T-helper 2 cell treated with Interferon-gamma antibody and Interleukin-4, amounts not matched to agents 5 μg/mL and 100 μg/mL, for 36 hours (primary cell): ENCODE data around the gene UROS.

Experiments used
- DNase-seq: peaks from one replicate; pipeline ENCODE4 v3.0.0; 2021; ENCODE audit warnings: low spot score
- H3K27ac Mint-ChIP-seq: one replicate; pipeline ENCODE4 v1.8.0; 2021; ENCODE audit warnings: mild to moderate bottlenecking, mixed read lengths
- H3K27me3 Mint-ChIP-seq: one replicate; pipeline ENCODE4 v1.8.0; 2021; ENCODE audit warnings: low read depth, mixed read lengths
- H3K36me3 Mint-ChIP-seq: one replicate; pipeline ENCODE4 v1.8.0; 2021; ENCODE audit warnings: low read depth, mixed read lengths
- H3K4me1 Mint-ChIP-seq: one replicate; pipeline ENCODE4 v1.8.0; 2021; ENCODE audit warnings: low read depth, mixed read lengths
- H3K4me3 Mint-ChIP-seq: one replicate; pipeline ENCODE4 v1.8.0; 2022; ENCODE audit warnings: mild to moderate bottlenecking, moderate library complexity, mixed read lengths
- H3K9me3 Mint-ChIP-seq: one replicate; pipeline ENCODE4 v1.8.0; 2021; ENCODE audit warnings: mixed read lengths

Gene UROS

DNA sequence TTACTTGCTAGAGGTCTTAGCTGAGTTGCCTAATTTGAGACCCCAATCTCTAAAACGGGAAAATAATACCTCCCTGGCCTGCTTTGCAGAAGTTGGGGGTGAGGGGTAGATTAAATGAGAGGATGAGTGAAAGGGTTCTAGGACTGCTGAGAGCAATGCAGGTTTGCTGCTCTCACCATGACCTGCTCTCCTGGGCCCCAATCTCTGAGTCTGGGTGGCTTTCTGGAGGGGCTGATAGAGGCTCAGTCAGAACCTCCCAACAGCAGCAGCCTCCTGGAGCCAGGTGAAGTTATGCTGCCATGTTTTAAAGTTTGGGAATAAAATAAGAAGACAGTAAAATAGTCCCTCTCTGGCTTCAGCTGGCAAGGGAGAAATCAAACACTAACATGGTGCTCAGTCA lies 7.3 kb downstream of the UROS start:
- no peaks in the 10 kb centered on the region for H3K9me3 Mint-ChIP-seq
- H3K4me3 Mint-ChIP-seq: no peak overlapping the region
- no peak overlapping the region for H3K27ac Mint-ChIP-seq
- no peak for DNase-seq
- peaks cover 3% of the 10 kb centered on the region for H3K4me1 Mint-ChIP-seq
- peaks cover 13% of the 10 kb centered on the region for H3K36me3 Mint-ChIP-seq
- no peaks in the 10 kb centered on the region for H3K27me3 Mint-ChIP-seq

DNA sequence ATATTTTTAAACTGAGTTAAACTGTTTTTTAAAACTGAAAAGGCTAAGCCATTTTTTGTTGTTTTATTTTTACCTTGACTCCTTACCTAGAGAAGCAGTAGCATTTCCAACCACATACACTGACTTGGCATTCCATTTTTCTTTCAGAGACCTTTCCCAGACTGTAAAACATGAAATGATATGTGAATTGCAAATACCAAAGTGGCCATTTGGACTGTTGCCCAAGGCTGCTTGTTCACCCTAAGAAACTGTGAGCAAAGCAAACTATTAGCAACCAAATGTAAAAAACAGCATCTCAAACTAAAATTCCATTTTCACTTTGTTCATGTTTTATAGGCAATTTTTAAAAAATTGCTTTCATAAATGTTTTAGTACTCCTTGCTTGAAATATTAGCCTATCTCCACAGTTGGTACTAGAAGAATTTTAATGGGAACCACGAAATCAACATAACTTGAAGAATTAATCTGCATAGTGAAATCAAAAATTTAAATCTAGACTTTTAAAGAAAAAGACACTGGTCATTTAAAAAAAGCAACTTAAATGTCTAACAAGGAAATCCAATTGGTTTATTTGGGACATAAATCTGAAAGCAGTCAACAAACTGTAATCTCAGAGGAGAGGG lies 10.8 kb downstream of the UROS start:
- DNase-seq: no peak
- Mint-ChIP-seq H3K27me3 (no peaks in the 10 kb centered on the region), H3K4me3 (no peak overlapping the region), H3K9me3 (no peaks in the 10 kb centered on the region), H3K36me3 (peaks cover 23% of the 10 kb centered on the region), H3K27ac (no peak overlapping the region), H3K4me1 (peaks cover 1% of the 10 kb centered on the region)

DNA sequence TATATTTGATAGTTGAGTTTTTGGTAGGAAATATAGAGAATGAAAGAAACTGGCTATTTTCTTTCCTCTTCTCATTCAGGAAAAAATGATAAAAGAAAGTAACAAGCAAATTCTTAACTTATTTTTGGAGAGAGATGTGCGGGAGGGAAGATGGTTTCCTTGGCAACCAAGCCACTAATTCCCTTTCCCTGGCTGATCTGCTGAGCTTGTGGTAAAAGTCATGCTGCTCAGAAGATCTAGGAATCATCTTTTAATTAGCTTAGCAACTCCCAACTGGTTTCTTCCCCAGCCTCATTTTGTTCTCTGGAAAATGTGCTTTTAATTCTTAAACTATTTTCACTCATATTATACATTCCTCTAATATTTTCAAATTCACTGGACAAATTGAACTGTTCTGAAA lies 11.8 kb downstream of the UROS start:
- H3K36me3 Mint-ChIP-seq: peaks cover 24% of the 10 kb centered on the region
- H3K4me1 Mint-ChIP-seq: peaks cover 1% of the 10 kb centered on the region
- H3K9me3 Mint-ChIP-seq: no peaks in the 10 kb centered on the region
- no peak overlapping the region for H3K4me3 Mint-ChIP-seq
- H3K27ac Mint-ChIP-seq: no peak overlapping the region
- no peak for DNase-seq
- H3K27me3 Mint-ChIP-seq: no peaks in the 10 kb centered on the region

DNA sequence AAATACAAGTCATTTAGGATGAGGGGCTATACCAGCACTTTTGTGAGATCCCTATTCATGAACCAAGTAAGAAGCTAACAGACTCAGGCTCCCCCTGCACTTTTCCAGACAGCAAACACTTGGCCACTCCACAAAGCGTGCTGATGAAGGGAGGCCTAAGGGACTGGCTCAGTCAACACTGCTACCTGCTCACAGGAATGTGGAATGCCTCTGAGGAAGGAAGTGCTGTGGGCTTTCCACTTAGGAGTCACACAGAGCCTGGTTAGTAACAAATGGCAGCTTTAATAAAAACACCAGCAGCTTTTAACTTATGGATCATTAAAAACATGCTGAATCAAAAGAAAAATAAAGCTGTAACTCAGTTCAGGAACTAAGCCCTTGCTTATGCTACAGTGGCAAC lies 15.0 kb downstream of the UROS start:
- no peaks in the 10 kb centered on the region for H3K27me3 Mint-ChIP-seq
- H3K4me1 Mint-ChIP-seq: peaks cover 1% of the 10 kb centered on the region
- H3K4me3 Mint-ChIP-seq: no peak overlapping the region
- peaks cover 24% of the 10 kb centered on the region for H3K36me3 Mint-ChIP-seq
- H3K9me3 Mint-ChIP-seq: no peaks in the 10 kb centered on the region
- no peak overlapping the region for H3K27ac Mint-ChIP-seq
- no peak for DNase-seq

DNA sequence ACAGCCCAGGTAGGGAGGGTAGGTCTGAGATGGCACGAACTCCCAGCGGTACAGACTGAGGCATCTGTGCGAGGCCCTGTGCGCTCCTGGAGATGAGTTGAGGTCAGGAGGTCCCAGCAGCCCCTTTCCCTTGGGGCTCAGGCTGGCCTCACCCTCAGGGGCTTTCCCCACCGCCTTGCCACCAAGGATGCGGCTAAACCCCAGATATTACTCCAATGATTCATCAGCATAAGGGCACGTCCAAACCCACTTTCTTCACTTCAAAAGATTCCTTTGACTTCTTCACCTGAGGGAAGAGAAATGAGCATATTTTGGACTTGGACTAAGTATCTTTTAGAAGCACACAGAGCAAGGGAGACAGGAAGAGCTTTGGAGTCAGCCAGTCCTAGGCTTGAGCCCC lies 20.3 kb downstream of the UROS start:
- no peak overlapping the region for H3K4me3 Mint-ChIP-seq

DNA sequence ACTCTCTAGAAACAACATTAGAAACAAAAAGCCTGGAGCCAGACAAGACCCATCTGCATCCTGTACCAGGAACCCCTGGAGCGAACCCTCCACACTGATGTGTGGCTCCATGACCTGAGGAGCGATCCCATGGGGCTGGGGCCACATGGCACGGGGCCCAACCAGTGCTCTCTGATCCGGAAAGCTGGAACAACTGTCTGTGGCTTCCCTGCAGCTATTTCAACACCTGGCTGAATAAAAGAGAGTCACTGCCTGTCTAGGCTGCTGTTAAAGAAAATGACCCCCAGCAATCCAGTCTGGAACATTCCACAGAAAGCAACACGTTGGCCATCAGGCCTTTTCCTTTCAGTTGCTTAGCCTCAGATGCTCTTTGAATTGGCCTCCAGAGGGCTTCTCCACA lies 20.9 kb downstream of the UROS start:
- DNase-seq: no peak
- Mint-ChIP-seq H3K36me3 (peaks cover 8% of the 10 kb centered on the region), H3K27me3 (no peaks in the 10 kb centered on the region), H3K4me1 (no peaks in the 10 kb centered on the region), H3K27ac (no peak overlapping the region), H3K9me3 (no peaks in the 10 kb centered on the region), H3K4me3 (no peak overlapping the region)

More for the DNA sequence above, 20.3 kb downstream of the UROS start:
- Mint-ChIP-seq H3K9me3 (no peaks in the 10 kb centered on the region), H3K4me1 (peaks cover under 1% of the 10 kb centered on the region), H3K36me3 (peaks cover 8% of the 10 kb centered on the region), H3K27ac (no peak overlapping the region), H3K27me3 (no peaks in the 10 kb centered on the region)
- DNase-seq: no peak

DNA sequence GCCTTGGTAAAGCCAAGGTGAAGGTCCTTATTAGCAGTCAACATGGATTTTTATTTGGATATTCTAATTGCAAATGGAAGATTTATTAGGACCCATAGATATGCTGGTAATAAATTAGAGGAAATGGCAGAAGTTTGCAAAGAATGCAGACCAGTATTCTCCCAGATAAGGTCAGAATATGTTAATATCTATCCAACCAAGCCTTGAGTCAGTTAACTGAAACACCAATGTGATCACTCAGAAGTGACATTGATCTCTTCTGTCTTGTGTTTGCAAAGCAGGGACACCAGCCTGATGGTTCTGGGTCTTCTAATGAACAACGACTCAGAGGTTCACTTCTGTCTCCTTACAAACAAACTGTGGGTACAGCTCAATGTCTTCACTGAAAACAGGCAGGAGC lies 21.5 kb downstream of the UROS start:
- H3K9me3 Mint-ChIP-seq: no peaks in the 10 kb centered on the region
- H3K27me3 Mint-ChIP-seq: no peaks in the 10 kb centered on the region
- H3K4me3 Mint-ChIP-seq: no peak overlapping the region
- DNase-seq: no peak
- H3K4me1 Mint-ChIP-seq: no peaks in the 10 kb centered on the region
- peaks cover 8% of the 10 kb centered on the region for H3K36me3 Mint-ChIP-seq
- no peak overlapping the region for H3K27ac Mint-ChIP-seq

DNA sequence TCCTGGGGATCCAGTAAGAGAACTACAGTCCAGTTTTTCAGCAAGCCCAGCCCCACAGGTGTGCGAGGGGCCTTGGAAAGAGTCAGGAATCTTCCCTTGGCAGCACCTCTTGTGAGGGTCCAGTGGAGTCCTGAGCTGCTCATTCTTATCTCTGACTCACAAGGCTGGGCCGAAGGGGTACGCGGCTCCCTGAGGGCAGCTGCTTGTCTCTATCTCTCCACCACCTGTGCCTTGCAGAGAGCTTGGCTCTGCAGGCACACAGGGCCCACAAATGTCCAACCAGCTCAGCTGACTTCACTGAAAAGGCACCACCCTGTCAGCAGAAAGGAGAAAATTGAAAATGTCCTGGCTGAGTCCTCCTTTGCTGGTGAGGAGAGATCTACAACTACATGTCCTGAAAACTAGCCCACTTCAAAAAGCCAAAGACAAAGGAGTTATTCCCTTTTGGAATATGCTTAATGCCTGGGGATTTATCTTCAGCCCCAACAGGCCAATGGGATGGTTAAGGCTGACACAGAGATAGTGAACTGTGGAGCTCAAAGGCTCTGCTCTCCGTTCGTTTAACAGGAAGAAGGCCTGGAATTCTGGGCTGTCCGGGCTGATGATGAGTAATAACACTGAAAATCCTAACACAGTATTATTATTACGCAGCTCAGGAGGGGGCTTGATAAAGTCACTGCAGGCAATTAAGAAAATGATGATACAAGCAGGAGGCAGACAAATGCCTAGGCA lies 23.4 kb downstream of the UROS start:
- H3K27me3 Mint-ChIP-seq: no peaks in the 10 kb centered on the region
- H3K36me3 Mint-ChIP-seq: no peaks in the 10 kb centered on the region
- H3K4me1 Mint-ChIP-seq: no peaks in the 10 kb centered on the region
- H3K27ac Mint-ChIP-seq: no peak overlapping the region
- H3K9me3 Mint-ChIP-seq: no peaks in the 10 kb centered on the region
- no peak for DNase-seq
- H3K4me3 Mint-ChIP-seq: no peak overlapping the region

DNA sequence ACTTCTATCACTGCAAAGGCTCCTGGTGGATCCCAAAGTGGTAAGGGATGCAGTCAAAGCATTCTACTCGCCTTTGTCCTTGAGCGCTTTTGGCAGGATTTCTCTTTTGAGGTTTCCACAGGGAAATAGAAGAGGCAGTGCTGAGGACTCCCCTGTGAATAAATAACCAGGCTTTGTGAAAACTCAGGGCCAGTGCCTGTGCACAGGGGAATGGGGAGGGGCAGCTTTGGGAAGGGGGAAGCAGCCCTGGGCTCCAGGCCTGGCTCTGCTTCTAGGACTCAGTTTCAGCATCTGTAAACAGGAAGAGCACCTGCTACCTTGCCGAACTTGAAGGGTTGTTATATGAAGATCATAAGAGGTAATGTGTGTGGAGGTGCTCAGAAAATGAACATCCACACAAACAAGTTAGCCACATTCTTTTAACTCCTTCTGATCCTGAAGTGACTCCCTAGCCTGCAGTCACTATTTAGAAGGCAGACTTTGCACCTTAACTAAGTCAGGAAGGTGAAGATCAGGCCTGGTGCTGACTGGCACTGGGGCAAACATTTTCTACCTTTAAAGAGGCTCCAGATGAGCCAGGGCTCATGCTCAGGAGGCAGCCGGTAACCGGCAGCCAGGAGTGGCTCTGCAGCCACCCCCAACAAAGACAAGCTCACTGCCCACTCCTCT lies 24.9 kb downstream of the UROS start:
- peaks cover 9% of the 10 kb centered on the region for H3K36me3 Mint-ChIP-seq
- H3K27me3 Mint-ChIP-seq: no peaks in the 10 kb centered on the region
- H3K9me3 Mint-ChIP-seq: no peaks in the 10 kb centered on the region
- no peaks in the 10 kb centered on the region for H3K4me1 Mint-ChIP-seq
- H3K4me3 Mint-ChIP-seq: no peak overlapping the region
- no peak for DNase-seq
- no peak overlapping the region for H3K27ac Mint-ChIP-seq

DNA sequence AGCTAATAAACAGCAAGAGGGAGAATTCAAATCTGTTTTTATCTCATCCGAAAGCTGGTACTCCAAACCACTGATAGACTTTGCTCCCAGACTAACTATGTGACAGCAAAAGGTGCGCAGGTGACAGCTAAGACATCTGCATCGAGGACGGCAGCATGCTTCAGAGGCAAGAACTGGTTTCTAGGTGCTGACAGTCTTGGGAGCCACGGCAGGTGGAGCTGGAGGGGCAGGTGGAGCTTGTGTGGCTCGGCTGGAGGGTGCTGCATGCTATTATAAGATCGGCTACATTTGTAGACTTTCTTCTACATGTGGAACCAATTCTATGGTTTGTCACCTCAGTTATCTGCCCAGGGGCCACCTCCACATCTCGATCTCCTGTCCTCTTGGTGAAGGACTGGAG lies 25.6 kb downstream of the UROS start:
- H3K4me3 Mint-ChIP-seq: no peak overlapping the region
- H3K27me3 Mint-ChIP-seq: no peaks in the 10 kb centered on the region
- no peak for DNase-seq
- no peaks in the 10 kb centered on the region for H3K9me3 Mint-ChIP-seq
- peaks cover 10% of the 10 kb centered on the region for H3K36me3 Mint-ChIP-seq
- H3K27ac Mint-ChIP-seq: no peak overlapping the region
- H3K4me1 Mint-ChIP-seq: no peaks in the 10 kb centered on the region

DNA sequence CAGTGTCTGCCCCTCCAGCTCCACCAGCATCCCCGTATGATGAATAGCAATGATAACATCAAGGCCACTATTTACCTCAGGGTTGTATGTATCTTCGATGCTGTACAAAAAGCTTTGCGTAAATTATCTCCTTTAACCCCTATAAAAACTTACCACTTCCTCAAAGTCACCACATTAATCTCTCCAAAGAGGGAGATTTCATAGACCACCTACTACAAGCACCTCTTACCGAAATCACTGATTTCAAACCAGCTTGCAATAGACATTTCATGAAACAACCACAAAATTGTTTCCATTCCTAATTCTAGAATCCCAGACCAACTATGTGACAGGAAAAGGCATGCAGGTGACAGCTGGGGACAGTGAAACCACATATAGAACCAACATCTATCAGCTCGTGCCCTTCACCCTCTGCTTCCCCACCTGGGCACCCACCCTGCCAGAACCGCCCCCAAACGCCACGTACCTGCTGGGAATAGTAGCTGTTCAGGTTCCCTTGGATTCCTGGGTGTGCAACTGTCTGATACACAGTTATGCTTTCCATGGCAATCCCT lies 27.3 kb downstream of the UROS start:
- no peak overlapping the region for H3K27ac Mint-ChIP-seq
- no peak overlapping the region for H3K4me3 Mint-ChIP-seq
- DNase-seq: no peak
- H3K9me3 Mint-ChIP-seq: no peaks in the 10 kb centered on the region
- H3K27me3 Mint-ChIP-seq: no peaks in the 10 kb centered on the region
- peaks cover 15% of the 10 kb centered on the region for H3K36me3 Mint-ChIP-seq
- no peaks in the 10 kb centered on the region for H3K4me1 Mint-ChIP-seq

DNA sequence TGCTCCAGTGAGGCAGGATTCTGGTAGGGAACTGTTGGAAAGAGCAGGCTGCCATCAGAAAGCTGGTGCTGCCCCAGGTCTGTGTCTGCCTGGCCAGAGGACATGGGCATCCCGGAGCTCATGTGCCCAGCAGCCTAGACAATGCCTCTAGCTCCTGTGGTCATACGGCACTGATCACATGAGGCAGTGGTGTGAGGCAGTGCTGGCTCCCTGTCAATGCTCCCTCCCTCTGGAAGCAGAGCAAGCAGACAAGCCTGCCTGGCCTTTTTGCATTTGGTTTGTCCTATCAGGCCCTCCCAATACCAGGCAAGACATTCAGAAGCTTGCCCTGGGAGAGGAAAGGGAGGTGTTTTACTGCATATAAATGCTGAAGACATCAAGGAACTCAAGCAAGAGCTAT lies 27.9 kb downstream of the UROS start:
- DNase-seq: no peak
- Mint-ChIP-seq H3K4me1 (peaks cover under 1% of the 10 kb centered on the region), H3K9me3 (no peaks in the 10 kb centered on the region), H3K36me3 (peaks cover 16% of the 10 kb centered on the region), H3K27me3 (no peaks in the 10 kb centered on the region), H3K27ac (no peak overlapping the region), H3K4me3 (no peak overlapping the region)

DNA sequence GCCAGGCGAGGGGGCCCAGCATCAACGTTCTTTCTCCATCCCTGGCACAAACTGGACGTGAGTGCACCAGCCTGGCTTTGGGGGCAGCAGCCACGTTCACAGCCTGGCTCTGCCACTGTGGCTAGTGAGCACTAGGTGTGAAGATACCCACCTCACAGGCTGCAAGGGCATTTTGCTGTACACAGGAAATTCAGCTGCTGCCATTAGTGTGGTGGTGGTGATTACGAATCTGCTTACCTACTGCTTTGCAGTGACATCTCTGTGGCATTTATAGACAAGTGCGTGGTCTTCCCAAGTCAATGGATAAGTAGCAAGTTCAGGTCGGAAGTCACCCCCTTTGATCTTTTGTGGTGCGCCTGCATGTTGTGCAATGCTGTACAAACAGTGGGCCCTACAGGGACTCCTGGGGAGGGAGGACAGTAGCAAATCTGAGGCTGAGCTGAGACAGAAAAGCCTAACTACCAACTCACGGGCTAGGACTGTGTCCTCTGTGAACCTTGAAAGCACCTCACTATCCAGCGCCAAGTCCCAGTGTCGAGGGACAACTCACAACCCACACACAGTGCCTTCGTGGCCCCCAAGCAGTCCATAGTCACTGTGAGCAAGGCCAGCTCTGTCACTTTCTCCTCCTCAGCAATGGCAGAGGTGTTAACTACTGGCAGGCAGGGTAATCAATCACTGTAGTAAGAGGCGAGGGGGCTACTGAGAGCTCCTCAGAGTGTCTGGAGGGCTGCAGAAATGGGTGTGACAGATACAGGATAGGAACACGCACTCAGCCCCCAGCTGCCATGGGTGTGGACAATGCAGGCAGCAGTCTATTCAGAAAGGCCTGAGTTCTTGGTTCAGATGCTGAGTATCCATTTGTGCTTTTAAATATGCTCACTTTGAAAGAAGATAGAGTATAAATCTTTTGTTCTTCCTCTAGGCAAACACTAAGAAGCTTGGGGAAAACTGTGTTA lies 30.4 kb downstream of the UROS start:
- Mint-ChIP-seq H3K27me3 (no peaks in the 10 kb centered on the region), H3K4me3 (no peak overlapping the region), H3K27ac (no peak overlapping the region), H3K9me3 (no peaks in the 10 kb centered on the region), H3K4me1 (peaks cover 12% of the 10 kb centered on the region), H3K36me3 (peaks cover 23% of the 10 kb centered on the region)
- DNase-seq: no peak
